GM23248 (cell line): ENCODE data around the gene SCP2. TPM values are rescaled to one million over a fixed set of nuclear protein-coding genes. Genes with fewer than 3 reads are reported as not detected.
A peak's percentile ranks its signal among the peaks of the same experiment; 100 is the strongest.

Source experiments
- DNase-seq: peaks from one replicate; pipeline ENCODE4 v3.0.0-alpha.2; 2015
- H2AFZ ChIP-seq: fragments of 200-600 bp; sonication (generic); 2 replicates; pipeline ENCODE4 v1.6.1; 2016; ENCODE audit warnings: antibody characterized with exemption
- H3F3A ChIP-seq: fragments of 200-600 bp; sonication (generic); 2 replicates; pipeline ENCODE4 v1.6.1; 2016; ENCODE audit warnings: mild to moderate bottlenecking, antibody characterized with exemption, mixed run types; ENCODE audit not compliant: insufficient read depth
- H3K27ac ChIP-seq: fragments of 200-600 bp; sonication (generic); 2 replicates; pipeline ENCODE4 v1.5.1; 2016; ENCODE audit warnings: mild to moderate bottlenecking
- H3K27me3 ChIP-seq: fragments of 200-600 bp; sonication (generic); replicated peaks from 2 replicates; pipeline ENCODE4 v1.6.1; 2016; ENCODE audit warnings: mild to moderate bottlenecking; ENCODE audit not compliant: insufficient read depth
- H3K36me3 ChIP-seq: fragments of 200-600 bp; sonication (generic); 2 replicates; pipeline ENCODE4 v1.6.1; 2016; ENCODE audit warnings: low read depth, mild to moderate bottlenecking
- H3K4me1 ChIP-seq: fragments of 200-600 bp; sonication (generic); 2 replicates; pipeline ENCODE4 v1.6.1; 2016; ENCODE audit warnings: mild to moderate bottlenecking; ENCODE audit not compliant: insufficient read depth
- H3K4me2 ChIP-seq: fragments of 200-600 bp; sonication (generic); one replicate; pipeline ENCODE4 v1.6.1; 2016; ENCODE audit warnings: mild to moderate bottlenecking; ENCODE audit not compliant: unreplicated experiment
- H3K4me3 ChIP-seq: fragments of 200-600 bp; sonication (generic); 2 replicates; pipeline ENCODE4 v1.5.1; 2016; ENCODE audit warnings: mild to moderate bottlenecking
- H3K79me2 ChIP-seq: fragments of 200-600 bp; sonication (generic); 2 replicates; pipeline ENCODE4 v1.6.1; 2016; ENCODE audit warnings: mild to moderate bottlenecking; ENCODE audit not compliant: insufficient read depth
- H3K9ac ChIP-seq: fragments of 200-600 bp; sonication (generic); 2 replicates; pipeline ENCODE4 v1.6.1; 2016; ENCODE audit warnings: mild to moderate bottlenecking
- H3K9me2 ChIP-seq: fragments of 200-600 bp; sonication (generic); 2 replicates; pipeline ENCODE4 v1.6.1; 2016; ENCODE audit warnings: mixed run types, mild to moderate bottlenecking, moderate library complexity; ENCODE audit not compliant: insufficient read depth
- H3K9me3 ChIP-seq: fragments of 200-600 bp; sonication (generic); one replicate; pipeline ENCODE4 v1.6.1; 2017; ENCODE audit warnings: low read depth
- H4K20me1 ChIP-seq: fragments of 200-600 bp; sonication (generic); 2 replicates; pipeline ENCODE4 v1.6.0; 2016; ENCODE audit not compliant: insufficient read depth
- EZH2 ChIP-seq: fragments of 200-600 bp; sonication (generic); IDR thresholded peaks from 2 replicates; pipeline ENCODE4 v1.6.1; 2018; ENCODE audit warnings: antibody characterized with exemption, mild to moderate bottlenecking; ENCODE audit not compliant: insufficient read depth, poor library complexity, severe bottlenecking
- EZH2phosphoT487 ChIP-seq: fragments of 200-600 bp; sonication (generic); IDR thresholded peaks from 2 replicates; pipeline ENCODE4 v1.6.1; 2018; ENCODE audit warnings: antibody characterized with exemption, moderate library complexity, mild to moderate bottlenecking, low read depth; ENCODE audit not compliant: insufficient read depth
- WGBS, 2 experiments: methylation state at CpG; one replicate each; pipeline ENCODE4 v1.1.6; 2015 to 2017; ENCODE audit warnings: low lambda C conversion rate in 2 of 2, low coverage in 1 of 2; ENCODE audit errors: missing lambda C conversion rate in 2 of 2; 5-methylcytosine and 5-hydroxymethylcytosine counted together
- in situ Hi-C: fragments of 300-500 bp; cut with MboI; formaldehyde crosslinking; loops from 2 replicates; pipeline ENCODE4 v1.15.0; 2020
- polyA plus RNA-seq: library from polyadenylated mRNA; unstranded; fragments of >200 nt; fragmentation: Nextera tagmentation; extraction: Ambion mirVana; gene quantifications from 2 replicates; pipeline ENCODE4 v1.2.1, GENCODE V29; 2016
- total RNA-seq: library from RNA; depleted of rRNA; stranded (reverse); fragments of >200 nt; shearing (Covaris generic); gene quantifications from 2 replicates; pipeline ENCODE4 v1.2.3, GENCODE V29; 2014

The SCP2 gene
- total and polyA plus RNA-seq, 2 experiments from 2014 or later = 209 to 257 TPM

DNA sequence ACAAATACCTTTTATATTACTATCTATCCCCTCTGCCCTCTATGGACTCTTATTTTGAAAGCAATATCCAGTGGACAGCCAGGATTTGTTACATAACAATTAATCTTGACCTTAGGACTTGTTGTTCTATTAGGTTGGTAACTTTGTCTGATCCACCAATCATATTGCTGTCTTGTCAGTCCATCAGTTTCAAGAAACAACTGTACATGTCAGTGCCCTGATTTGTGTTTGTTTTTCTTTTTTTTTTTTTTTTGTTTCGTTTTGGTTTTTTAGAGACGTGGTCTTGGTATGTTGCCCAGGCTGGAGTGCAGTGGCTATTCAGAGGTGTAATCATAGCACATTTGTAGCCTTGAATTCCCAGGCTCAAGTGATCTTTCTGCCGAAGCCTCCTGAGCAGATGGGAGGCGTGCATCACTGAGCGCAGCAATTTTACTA is 1.5 kb upstream of the SCP2 start:
- Histone ChIP-seq H3K4me2 (no peak overlapping the region), H2AFZ (no peak overlapping the region), H3K4me1 (no peaks in the 10 kb centered on the region), H3F3A (no peaks in the 10 kb centered on the region), H3K9me2 (no peaks in the 10 kb centered on the region), H3K27ac (no peak overlapping the region), H3K9ac (no peak overlapping the region), H4K20me1 (no peaks in the 10 kb centered on the region), H3K79me2 (peaks cover 30% of the 10 kb centered on the region), H3K4me3 (no peak overlapping the region), H3K27me3 (no peaks in the 10 kb centered on the region), H3K9me3 (no peaks in the 10 kb centered on the region), H3K36me3 (no peaks in the 10 kb centered on the region)
- in situ Hi-C loops = no loop called here
- TF ChIP-seq EZH2 (no peak), EZH2phosphoT487 (no peak)
- 61 to 65% methylated on average over 5 of the region's 5 CpGs for WGBS, 2 experiments
- no peak for DNase-seq

DNA sequence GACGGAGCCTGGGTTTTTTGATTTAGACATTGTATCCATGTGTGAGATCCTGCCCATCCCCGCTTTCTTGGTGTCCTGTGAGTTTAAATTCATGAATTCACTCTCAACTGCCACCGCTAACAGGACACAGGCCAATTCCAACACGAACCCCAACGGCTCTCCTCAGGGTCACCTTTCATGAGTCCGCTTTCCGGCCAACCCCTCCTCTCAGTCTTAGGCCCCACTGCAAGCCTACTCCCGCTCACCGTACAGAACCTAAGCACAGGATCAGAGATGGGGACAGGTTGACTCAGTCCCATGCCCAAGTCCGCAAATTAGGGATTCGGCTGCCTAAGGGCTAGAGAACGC is 238 bp upstream of the SCP2 start:
- no peaks in the 10 kb centered on the region for H3K27me3 ChIP-seq
- no peaks in the 10 kb centered on the region for H3F3A ChIP-seq
- peaks cover 37% of the 10 kb centered on the region for H3K79me2 ChIP-seq
- H3K9ac ChIP-seq = peak overlapping the region; percentile 88
- H3K4me2 ChIP-seq = peak overlapping the region; percentile 94
- H3K9me3 ChIP-seq = no peaks in the 10 kb centered on the region
- peak overlapping the region; percentile 85 for H3K4me3 ChIP-seq
- no peaks in the 10 kb centered on the region for H4K20me1 ChIP-seq
- DNase-seq = no peak
- no peak overlapping the region for H3K27ac ChIP-seq
- no peaks in the 10 kb centered on the region for H3K36me3 ChIP-seq
- H3K9me2 ChIP-seq = no peaks in the 10 kb centered on the region
- peak overlapping the region; percentile 98 for H2AFZ ChIP-seq
- WGBS, 2 experiments = 20 to 27% methylated on average over 9 to 12 of the region's 12 CpGs
- no peak for TF ChIP-seq EZH2phosphoT487
- in situ Hi-C loops = no loop called here
- no peaks in the 10 kb centered on the region for H3K4me1 ChIP-seq

DNA sequence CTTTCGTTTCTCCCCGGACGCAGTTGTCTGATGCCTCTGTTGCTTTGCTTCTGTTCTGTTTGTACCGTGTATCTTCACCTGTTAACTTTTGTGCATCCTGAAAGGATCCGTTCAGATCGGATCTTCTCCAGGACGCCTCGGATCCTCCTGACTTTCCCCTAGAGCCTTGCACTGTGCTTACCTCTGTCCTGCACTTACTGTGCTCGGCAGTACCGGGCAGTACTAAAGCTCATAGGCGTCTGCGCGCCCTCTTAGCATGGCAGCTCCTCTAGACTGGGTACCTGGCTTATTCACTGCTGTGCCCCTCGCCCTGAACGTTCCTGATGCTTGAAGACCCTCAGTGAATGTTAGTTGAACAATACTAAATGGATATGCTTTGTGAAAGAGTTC is 934 bp downstream of the SCP2 start:
- Histone ChIP-seq H3K9ac (peak overlapping the region; percentile 88), H3K9me2 (no peaks in the 10 kb centered on the region), H4K20me1 (no peaks in the 10 kb centered on the region), H3K36me3 (no peaks in the 10 kb centered on the region), H3K4me1 (no peaks in the 10 kb centered on the region), H3K79me2 (peaks cover 37% of the 10 kb centered on the region), H2AFZ (peak overlapping the region; percentile 98), H3K4me2 (peak overlapping the region; percentile 94), H3K27ac (peak overlapping the region; percentile 45; the same call in 1 of the 2 replicates), H3K27me3 (no peaks in the 10 kb centered on the region), H3K9me3 (no peaks in the 10 kb centered on the region), H3K4me3 (peak overlapping the region; percentile 85), H3F3A (no peaks in the 10 kb centered on the region)
- 22 to 24% methylated on average over 15 of the region's 15 CpGs for WGBS, 2 experiments
- in situ Hi-C loops = no loop called here
- no peak for DNase-seq
- no peak for TF ChIP-seq EZH2
- TF ChIP-seq EZH2phosphoT487 = no peak

DNA sequence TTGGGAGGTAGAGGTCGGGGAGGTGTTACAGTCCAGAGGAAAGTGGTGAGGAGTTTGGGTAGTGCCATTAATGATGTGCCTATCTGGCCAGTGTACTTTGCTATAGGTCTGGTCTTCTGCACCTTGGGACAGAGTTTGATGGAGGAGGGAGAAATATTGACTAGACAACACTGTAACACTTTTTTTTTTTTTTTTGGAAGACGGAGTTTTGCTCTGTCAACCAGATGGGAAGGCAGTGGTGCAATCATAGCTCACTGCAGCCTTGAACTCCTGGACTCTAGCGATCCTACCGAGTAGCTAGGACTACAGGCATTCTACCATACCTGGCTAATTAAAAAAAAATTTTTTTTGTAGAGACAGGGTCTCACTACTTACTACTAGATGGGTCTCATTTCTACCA is 1.9 kb downstream of the SCP2 start:
- Histone ChIP-seq H3K9me3 (no peaks in the 10 kb centered on the region), H3F3A (no peaks in the 10 kb centered on the region), H3K36me3 (no peaks in the 10 kb centered on the region), H3K4me3 (no peak overlapping the region), H3K4me2 (no peak overlapping the region), H3K27me3 (no peaks in the 10 kb centered on the region), H3K79me2 (peaks cover 37% of the 10 kb centered on the region), H3K4me1 (no peaks in the 10 kb centered on the region), H2AFZ (no peak overlapping the region), H4K20me1 (no peaks in the 10 kb centered on the region), H3K9ac (no peak overlapping the region), H3K27ac (no peak overlapping the region), H3K9me2 (no peaks in the 10 kb centered on the region)
- no peak for TF ChIP-seq EZH2
- 92% methylated on average over 4 of the region's 4 CpGs for WGBS, 2 experiments
- DNase-seq = no peak
- in situ Hi-C loops = no loop called here
